WI38 (cell line): ENCODE data around the gene YPEL3.

Source experiments
- H3K4me3 ChIP-seq: 2 replicates; pipeline ENCODE4 v1.5.1; 2011; ENCODE audit warnings: low read depth, mild to moderate bottlenecking, control low read depth, low read length
- TF ChIP-seq, protein P1 (sequence below): IDR thresholded peaks from 2 replicates; pipeline ENCODE4 v1.5.1; 2012; ENCODE audit warnings: low read depth, mild to moderate bottlenecking, control low read depth, low read length

YPEL3 gene, protein sequence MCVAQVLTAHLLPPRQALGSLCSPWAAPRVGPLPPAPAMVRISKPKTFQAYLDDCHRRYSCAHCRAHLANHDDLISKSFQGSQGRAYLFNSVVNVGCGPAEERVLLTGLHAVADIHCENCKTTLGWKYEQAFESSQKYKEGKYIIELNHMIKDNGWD

DNA sequence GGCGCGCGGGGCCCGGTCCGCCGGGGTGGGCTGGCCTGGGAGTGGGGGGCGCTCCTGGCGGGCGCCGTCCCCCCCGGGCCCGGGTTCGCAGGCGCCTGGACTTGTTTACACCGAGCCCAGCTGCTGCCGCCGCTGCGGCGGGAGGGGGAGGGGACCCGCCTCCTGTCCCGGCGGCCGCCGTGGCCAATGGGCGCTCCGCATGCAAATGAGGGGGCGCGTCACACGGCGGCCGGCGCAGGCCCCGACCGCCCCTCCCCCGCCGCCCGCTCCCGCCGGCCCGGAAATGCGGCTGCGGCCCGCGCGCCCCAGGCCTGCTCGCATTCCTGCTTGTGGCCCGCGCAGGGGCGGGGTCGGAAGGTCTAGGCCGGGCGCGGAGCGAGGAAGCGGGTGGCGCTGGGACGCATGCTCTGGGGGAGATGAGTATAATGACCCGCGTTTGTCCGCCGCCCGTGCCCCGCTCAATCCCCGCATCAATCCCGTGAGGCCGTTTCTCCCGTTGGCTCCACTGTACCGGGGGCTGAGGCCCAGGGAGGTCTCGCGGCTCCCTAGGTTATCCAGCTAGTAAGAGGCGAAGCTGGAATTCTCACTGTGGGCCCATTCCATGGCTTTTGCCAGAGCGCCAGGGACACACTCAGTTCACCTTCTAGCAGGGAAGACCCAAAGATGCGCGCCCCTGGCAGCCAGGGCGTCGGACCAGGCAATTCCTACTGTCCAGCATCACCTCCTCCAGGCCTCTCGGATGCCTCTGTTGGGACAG lies at the start of gene YPEL3:
YPEL3 (minus strand) TSS at position 109 of the 757 bp plus-strand sequence. CDS start 731 bp downstream, outside the sequence.
- H3K4me3 ChIP-seq: peak within 1 kb of the TSS; percentile 59
- TF ChIP-seq, protein P1, sequence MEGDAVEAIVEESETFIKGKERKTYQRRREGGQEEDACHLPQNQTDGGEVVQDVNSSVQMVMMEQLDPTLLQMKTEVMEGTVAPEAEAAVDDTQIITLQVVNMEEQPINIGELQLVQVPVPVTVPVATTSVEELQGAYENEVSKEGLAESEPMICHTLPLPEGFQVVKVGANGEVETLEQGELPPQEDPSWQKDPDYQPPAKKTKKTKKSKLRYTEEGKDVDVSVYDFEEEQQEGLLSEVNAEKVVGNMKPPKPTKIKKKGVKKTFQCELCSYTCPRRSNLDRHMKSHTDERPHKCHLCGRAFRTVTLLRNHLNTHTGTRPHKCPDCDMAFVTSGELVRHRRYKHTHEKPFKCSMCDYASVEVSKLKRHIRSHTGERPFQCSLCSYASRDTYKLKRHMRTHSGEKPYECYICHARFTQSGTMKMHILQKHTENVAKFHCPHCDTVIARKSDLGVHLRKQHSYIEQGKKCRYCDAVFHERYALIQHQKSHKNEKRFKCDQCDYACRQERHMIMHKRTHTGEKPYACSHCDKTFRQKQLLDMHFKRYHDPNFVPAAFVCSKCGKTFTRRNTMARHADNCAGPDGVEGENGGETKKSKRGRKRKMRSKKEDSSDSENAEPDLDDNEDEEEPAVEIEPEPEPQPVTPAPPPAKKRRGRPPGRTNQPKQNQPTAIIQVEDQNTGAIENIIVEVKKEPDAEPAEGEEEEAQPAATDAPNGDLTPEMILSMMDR: no peak

GRCh38 chr16:30145657-30146056 lies 49.6 kb upstream of the YPEL3 start:
- H3K4me3 ChIP-seq: no peak overlapping the region
- TF ChIP-seq, protein P1: no peak

- no peak overlapping the region for H3K4me3 ChIP-seq
- TF ChIP-seq, protein P1: no peak
These were observed 48.9 kb upstream of the YPEL3 start for GRCh38 chr16:30144917-30145316.

DNA sequence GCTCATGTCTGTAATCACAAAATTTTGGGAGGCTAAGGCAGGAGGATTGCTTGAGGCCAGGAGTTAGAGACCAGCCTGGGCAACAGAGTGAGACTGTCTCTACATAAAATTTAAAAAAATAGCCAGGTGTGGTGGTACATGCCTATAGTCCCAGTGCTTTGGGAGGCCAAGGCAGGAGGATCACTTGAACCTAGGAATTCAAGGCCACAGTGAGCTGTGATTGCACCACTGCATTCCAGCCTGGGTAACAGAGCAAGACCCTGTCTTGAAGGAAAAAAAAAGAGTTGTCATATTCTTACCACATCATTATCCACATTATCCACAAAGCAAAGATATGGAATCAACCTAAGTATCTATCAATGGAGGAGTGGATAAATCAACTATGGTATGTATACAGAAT lies 48.0 kb upstream of the YPEL3 start:
- TF ChIP-seq, protein P1: no peak
- H3K4me3 ChIP-seq: no peak overlapping the region

GRCh38 chr16:30143347-30143702 lies 47.3 kb upstream of the YPEL3 start:
- TF ChIP-seq, protein P1: no peak
- no peak overlapping the region for H3K4me3 ChIP-seq

GRCh38 chr16:30142672-30143346 lies 46.8 kb upstream of the YPEL3 start:
- TF ChIP-seq, protein P1: no peak
- no peak overlapping the region for H3K4me3 ChIP-seq

DNA sequence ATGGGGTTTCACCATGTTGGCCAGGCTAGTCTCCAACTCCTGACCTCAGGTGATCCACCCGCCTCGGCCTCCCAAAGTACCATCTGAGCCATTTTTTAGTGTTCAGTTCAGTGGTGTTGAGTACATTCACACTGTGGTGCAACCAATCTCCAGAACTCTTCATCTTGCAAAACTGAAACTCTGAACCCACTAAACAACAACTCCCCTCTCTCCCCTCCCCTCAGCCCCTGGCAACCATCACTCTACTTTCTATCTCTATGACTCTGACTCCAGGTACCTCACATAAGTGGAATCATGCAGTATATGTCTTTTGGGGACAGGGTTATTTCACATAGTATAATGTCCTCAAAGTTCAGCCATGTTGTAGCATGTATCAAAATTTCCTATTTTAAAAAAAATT lies 45.7 kb upstream of the YPEL3 start:
- no peak overlapping the region for H3K4me3 ChIP-seq
- TF ChIP-seq, protein P1: no peak
